22Rv1 (cell line): ENCODE results near the gene PLEKHG4B.

Source experiments
- CTCF ChIP-seq: fragments of 450-650 bp; IDR thresholded peaks from 2 replicates; pipeline ENCODE4 v1.5.1; 2017; ENCODE audit warnings: mild to moderate bottlenecking
- ZFX ChIP-seq: fragments of 450-650 bp; IDR thresholded peaks from 2 replicates; pipeline ENCODE4 v1.6.1; 2017; ENCODE audit warnings: antibody characterized with exemption, borderline replicate concordance

- peak; percentile 44; the same call in 1 of the 2 replicates for TF ChIP-seq CTCF
- TF ChIP-seq ZFX, result no peak
Measured at GRCh38 chr5:77957-78804, 13.8 kb upstream of the PLEKHG4B start.
